GM21528 (cell line): Measurements from ENCODE around the gene EFNA2.
"Not testable (repeated sequence)": the region's sequence is repeated elsewhere in the genome, so short reads cannot be mapped to it uniquely, and the experiment has no call there.

Experiments
- ATAC-seq: cut with Tn5 transposase; IDR thresholded peaks from one replicate; pipeline ENCODE4 v1.9.1; 2021; ENCODE audit warnings: mild to moderate bottlenecking, moderate library complexity; ENCODE audit not compliant: unreplicated experiment, low FRiP score

Gene EFNA2

DNA sequence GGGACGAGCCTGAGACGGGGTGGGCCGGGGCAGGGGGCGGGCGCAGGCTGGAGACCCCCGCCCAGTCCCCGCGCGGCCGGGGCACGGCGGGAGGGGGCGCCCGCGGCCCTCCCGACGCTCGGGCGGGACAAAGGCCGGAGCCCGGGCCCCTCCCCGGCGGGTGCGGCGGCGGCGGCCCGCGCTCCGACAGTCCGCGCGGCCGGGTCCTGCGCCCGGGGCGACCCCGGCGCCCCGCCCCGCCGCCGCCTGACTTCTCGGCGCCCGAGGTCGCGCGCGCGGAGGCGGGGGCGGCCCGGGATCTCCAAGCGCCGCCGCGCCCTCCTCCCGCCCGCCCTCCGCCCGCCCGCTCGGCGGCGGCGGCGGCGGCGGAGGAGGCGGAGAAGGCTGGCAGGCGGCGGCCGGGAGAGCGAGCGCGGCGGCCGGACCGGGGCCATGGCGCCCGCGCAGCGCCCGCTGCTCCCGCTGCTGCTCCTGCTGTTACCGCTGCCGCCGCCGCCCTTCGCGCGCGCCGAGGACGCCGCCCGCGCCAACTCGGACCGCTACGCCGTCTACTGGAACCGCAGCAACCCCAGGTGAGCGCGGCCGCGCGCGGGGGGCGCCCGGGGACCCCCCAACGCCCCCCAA lies at the start of gene EFNA2:
TSS of gene EFNA2 (plus strand) at position 137 of the 624 bp plus-strand sequence. CDS start at position 433, 296 bp downstream.
- no peak for ATAC-seq

DNA sequence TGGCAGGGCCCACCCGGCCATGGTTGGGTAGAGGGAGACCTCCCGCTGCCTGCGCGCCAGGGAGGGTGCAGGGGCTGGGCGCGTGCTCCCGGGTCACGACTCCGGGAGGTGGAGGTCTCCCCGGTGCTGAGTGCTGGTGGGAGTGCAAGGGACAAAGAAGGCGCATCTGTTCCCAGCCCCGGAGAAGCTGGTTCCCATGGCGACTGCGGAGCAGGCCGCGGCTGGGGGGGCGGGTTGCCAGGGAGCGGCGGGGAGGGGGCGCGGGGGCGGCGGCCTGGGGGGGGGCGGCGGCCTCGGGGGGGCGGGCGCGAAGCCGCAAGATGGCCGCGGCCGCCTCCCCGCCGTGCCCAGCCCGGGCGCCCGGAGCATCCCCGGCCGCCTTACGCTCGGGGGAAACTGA lies 49.1 kb upstream of the EFNA2 start:
- no peak for ATAC-seq

DNA sequence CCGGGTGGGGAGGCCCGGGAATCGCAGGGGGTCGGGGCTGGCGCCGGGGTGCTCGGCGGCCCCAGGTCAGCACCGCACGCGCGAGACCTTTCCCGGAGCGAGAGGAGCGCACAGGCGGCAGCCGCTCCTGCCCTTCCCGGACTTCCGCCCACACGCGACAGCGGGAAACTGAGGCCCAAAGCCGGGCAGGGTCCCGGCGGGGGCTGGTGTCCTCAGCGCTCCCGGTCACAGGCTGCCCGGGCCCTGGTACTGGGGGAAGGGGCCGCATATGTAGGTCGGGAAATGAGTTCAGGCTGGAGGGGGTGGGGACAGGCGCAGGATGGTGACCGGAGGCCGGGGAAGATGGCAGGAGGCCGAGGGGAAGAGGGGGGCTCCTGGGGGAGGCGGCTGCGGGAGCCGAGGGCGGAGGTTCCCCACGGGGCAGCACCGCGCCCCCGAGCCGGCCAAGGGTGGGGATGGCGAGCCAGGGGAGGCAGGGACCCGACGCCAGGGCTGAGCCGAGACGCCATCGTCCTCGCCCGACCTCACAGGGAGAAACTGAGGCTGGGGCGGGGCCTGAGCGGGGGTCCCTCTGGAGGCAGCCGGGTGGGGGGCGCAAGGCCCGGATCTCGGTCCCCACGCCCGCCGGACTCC lies 48.5 kb upstream of the EFNA2 start:
- no peak for ATAC-seq

DNA sequence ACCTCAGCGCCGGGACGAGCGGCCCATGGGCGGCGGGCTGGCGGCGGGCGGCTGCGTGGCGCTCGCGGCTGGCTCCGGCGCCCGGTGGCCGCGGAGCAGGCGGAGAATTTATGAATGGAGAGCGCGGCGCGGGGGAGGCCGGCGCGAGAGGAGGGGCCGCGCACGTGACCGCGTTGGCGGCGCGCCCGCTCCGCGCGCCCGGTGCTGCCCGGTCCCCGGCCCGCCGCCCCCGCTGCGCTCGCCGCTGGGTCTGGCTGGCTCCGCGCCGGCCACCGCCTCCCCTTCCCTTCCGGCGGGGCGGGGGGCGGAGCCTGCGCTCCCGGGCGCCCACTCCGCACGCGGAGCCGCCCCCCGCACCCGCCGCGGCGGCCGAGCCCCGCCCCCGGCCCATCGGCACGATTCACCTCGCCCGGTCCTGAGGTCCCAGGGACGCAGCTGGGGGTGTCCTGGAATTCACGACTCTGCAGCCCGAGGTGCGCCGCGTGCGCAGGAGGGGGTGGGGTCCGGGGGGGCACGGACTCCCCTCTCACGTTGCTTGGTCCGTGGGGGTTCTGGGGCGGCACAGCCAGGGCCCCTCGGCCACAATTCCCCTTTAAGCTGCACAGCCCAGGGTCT lies 47.8 kb upstream of the EFNA2 start, which contains the start of gene CBARP:
TSS of gene CBARP (minus strand) at position 252 of the 615 bp plus-strand sequence. CDS start 1,905 bp downstream, outside the sequence.
- no peak for ATAC-seq

DNA sequence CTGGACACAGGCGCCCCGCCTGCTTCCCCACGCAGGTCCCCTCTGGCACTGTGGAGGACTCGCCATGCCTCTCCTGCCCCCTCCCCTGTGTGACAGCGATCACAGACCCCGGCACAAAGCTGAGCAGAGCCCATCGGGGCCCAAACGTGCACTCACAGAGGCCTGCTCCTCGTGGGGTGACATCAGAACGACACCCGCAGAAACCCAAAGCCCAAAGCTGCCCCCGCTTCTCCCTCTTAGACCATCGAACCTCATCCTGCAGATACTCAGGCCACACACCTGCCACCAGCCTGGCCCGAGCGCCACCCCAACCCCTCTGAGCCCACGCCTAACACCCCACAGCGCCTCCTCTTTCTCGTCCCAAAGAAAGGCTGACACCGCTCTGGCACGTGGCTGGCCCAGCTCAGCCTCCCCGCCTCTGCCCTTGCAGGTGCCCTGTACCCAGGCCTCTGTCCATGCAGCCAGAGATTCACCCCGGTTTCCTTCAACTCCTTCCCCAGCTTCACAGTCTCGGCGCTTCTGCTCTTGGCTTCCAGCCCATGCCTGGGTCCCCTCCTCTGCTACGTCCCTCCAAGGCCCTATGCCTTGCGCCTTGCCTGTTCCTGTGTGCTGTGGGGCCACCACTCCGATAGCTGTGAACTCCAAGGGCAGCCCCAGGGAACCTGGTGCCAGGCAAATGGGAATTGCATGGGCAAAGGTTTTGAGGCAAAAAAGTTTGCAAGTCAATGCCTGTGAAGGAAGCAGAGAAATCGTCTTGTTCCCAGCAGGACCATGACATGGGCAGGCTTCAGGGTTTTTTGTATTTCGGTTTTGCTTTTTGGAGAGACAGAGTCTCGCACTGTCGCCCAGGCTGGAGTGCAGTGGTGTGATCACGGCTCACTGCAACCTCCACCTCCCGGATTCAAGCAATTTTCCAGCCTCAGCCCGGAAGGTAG lies 47.0 kb upstream of the EFNA2 start:
- no peak for ATAC-seq

DNA sequence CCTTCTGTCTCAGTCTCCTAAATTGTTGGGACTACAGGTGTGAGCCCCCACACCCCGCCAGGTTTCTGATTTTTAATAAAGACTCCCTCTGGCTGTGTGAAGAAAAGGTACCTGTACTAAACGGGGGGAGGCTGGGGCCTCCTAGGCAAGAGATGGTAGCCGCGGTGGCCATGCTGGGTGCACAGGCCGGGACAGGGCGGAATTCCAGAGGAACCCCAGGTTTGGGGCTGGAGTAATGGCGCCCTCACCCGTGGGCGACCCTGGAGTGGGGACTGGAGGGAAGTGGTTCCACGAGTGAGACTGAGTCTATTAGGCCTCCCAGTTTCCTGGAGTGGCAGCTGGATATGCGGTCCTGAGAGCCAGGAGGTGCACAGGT lies 46.3 kb upstream of the EFNA2 start:
- ATAC-seq: no peak

DNA sequence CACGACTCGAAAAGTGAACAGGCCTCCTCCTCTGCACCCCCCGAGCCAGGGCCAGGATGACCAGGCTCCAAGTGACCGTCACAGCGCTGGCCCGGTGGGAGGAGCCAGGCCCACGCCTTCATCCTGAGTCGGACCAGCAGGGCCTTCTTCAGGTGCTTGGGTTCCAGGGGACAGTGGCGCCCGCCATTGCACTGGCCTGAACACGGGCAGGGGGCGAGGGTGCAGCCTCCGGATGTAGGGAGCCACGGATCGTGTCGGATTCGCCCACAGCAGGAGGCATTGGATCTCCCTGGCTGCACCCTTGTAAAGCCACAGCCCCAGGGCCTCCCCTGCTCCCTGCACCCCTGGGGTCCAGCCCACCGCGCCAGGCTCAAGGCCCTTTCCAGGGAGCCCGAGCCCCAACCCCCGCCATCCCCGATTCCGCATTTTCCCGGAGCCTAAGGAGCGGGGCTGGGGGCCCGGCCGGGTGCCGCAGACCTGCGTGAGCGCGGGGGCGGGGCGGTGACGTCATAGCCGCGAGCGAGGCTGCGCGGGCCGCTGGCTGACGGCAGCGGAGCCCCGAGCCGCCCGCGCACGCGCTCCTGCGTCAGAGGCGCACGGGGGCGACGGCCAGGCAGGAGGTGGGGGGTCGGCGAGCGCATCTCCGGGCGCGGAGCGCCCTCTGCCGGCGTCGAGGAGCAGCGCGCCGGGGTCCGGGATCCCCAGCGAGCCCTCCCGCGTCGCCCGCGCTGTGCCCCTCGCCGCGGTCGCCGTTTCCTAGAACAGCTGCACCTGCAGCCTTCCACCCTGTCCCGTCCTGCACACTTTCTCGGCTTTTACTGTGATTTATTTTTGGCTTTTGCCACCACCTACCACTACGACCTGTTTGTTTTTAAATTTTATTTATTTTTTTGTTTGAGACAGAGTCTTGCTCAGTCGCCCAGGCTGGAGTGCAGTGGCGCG lies 45.6 kb upstream of the EFNA2 start:
- ATAC-seq: peak; percentile 31

DNA sequence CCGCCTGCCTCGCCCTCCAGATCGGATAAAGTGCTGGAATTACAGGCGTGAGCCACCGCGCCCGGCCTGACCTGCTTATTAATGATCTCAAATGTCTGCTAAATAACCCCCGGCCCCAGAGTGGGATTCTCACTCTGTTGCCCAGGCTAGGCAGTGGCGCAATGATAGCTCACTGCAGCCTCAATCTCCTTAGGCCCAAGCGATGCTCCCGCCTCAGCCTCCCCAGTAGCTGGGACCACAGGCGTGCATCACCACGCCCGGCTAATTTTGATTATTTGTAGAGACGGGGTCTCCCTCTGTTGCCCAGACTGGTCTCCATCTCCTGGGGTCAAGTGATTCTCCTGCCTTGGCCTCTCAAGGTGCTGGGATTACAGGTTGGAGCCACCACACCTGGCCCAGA lies 44.7 kb upstream of the EFNA2 start:
- no peak for ATAC-seq

DNA sequence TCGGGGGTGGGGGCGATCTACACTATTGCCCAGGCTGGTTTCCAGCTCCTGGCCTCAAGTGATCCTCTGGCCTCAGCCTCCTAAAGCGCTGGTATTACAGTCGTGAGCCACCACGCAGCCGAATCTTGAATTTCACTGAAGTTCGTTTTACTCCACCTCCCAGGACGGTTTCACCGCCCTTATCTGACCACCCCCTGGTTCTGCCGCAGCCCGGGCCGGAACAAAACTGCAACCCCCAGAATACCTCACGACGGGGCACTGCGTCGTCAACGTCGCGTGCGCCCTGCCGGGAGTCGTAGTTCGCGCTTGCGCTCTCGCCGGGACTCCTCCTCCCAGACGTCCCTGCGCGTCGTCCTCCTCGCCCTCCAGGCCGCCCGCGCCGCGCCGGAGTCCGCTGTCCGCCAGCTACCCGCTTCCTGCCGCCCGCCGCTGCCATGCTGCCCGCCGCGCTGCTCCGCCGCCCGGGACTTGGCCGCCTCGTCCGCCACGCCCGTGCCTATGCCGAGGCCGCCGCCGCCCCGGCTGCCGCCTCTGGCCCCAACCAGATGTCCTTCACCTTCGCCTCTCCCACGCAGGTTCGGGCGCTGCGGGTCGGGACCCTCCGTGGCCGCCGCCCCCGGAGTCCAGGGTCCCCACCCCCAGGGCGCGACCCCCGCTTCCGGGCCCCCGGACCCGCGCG lies 44.1 kb upstream of the EFNA2 start, which contains the start of gene ATP5F1D:
TSS of gene ATP5F1D (plus strand) at position 335 of the 679 bp plus-strand sequence. CDS start at position 435, 100 bp downstream.
- peak; percentile 29 for ATAC-seq

DNA sequence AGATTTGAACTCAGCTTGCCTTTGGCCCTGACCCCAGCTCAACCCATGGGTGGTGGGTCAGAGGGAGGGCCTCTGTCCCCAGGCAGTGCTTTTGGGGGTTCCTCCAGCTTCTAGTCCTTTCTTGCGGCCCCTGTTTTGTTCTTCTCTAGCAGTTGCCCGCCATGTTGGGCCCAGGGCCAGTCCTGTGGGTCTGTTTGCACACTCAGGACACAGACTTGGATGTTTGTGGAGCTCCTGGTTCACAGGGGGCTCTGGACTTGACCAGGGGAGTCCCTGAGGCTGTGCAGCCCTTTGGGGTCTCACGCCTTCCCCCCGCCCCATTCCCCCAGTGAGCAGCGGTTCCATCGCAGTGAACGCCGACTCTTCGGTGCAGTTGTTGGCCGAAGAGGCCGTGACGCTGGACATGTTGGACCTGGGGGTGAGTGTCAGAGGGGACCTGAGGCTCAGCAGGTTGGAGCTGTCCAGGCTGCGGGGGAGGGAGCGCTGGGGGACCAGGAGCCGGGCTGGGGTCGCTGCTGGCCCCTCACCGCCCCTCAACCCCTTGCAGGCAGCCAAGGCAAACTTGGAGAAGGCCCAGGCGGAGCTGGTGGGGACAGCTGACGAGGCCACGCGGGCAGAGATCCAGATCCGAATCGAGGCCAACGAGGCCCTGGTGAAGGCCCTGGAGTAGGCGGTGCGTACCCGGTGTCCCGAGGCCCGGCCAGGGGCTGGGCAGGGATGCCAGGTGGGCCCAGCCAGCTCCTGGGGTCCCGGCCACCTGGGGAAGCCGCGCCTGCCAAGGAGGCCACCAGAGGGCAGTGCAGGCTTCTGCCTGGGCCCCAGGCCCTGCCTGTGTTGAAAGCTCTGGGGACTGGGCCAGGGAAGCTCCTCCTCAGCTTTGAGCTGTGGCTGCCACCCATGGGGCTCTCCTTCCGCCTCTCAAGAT lies 41.6 kb upstream of the EFNA2 start:
- no peak for ATAC-seq

DNA sequence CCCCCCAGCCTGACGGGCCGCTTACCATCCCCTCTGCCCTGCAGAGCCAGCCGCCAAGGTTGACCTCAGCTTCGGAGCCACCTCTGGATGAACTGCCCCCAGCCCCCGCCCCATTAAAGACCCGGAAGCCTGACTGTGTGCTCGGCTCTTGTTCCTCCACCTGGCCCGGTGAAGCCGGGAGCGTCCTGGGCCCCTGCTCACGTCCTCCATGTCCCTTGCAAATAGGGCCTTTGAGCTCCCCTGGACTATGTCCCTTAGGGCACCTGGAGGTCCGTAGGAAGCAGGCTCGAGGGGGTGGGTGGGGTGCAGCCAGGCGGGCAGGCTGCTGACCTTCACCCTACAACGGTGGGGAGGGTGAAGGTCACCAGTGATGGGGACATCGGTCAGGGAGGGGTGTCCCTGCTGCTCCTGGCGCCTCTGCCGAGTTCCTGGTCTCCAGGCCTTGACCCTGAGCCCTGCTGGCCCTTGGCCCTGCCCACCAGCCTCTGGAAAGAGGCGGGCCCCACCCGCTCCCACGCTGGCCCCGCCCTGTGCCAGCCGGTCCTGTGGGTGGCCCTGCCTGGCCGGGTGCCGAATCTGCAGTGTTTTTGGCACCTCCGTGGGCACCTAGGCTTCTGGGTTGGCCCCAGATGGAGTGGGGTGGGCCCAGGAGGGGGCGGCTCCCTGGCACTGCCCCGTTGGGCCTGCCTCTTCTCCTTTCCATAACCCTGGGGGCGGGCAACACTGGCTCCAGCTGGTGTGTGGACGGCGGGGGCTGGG lies 40.8 kb upstream of the EFNA2 start:
- no peak for ATAC-seq

DNA sequence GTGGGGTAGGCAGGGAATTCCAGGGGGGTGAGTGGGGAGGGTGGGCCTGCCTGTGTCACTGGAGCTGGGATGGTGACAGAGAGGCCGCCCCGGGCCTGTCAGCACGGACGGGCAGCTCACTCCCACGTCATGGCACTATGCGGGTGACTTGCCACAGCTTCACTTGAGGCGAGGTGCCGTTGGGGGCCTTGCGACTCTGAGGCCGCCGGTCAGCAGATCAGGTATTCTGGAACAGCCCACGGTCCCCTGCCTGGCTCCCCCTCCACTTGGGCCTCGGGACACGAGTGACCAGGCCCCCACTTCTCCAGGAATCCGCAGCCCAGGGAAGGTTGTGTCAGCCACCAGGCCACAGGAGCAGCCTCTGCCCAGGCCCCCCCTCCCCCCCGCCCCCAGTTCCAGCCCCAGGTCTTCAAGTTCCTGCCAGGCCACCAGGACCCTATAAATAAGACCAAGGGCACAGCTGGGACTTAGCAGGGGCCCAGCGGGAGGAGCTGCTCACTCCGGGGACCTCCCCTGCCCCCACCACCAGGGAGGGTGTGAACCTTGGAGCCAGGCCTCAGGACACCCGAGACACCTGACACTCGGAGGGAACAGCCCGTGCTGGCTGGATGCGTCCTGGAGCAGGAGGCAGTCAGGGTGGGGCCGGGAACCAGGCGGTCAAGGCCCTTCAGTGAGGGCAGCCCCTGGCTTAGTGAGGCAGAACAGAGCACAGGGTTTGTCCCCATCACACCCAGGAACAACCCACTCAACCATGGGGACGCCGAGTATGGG lies 40.0 kb upstream of the EFNA2 start:
- ATAC-seq: no peak

DNA sequence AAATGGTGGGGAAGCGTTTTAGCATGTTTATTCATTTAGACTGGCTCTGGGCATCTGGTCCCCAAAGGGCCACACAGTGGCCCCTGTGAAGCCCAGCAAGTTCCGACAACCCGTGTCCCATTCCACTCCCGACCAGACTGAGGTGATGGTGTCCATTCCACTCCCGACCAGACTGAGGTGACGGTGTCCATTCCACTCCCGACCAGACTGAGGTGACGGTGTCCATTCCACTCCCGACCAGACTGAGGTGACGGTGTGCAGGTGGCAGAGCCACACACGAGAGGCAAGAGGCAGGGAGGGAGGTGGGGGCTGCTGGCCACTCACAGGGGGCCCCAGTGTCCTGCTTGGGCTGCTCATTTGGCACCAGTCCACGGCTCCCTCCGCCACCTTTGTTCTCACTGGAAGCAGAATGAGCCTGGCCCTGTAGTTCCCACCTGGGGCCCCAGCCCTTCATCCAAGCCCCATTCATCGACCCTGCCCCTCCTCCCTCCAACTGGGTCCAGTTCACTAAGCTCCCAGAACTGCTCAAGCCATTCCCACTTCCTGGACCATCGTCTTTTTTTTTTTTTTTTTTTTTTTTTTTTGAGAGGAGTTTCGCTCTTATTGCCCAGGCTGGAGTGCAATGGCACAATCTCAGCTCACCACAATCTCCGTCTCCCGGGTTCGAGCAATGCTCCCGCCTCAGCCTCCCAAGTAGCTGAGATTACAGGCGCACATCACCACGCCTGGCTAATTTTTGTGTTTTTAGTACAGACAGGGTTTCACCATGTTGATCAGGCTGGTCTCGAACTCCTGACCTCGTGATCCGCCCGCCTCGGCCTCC lies 39.2 kb upstream of the EFNA2 start:
- ATAC-seq: not testable (repeated sequence)

DNA sequence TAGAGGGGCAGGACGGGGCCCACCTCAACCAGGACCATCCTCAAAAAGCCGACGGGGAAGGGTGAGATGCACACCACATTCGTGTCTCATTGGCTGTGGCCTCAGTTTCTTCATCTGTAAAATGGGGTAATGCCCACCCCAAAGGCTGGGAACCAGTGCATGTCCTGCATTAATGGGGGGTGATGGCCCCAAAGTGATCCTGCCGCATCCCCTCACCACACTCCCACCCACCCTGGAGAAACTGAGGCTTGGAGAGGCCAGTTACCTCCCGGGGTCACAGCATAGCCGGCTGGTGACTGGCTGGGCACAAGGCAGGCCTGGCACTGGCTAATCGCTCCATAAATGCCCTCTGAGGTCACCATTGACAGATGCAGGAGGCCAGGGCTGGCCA lies 37.9 kb upstream of the EFNA2 start:
- no peak for ATAC-seq

DNA sequence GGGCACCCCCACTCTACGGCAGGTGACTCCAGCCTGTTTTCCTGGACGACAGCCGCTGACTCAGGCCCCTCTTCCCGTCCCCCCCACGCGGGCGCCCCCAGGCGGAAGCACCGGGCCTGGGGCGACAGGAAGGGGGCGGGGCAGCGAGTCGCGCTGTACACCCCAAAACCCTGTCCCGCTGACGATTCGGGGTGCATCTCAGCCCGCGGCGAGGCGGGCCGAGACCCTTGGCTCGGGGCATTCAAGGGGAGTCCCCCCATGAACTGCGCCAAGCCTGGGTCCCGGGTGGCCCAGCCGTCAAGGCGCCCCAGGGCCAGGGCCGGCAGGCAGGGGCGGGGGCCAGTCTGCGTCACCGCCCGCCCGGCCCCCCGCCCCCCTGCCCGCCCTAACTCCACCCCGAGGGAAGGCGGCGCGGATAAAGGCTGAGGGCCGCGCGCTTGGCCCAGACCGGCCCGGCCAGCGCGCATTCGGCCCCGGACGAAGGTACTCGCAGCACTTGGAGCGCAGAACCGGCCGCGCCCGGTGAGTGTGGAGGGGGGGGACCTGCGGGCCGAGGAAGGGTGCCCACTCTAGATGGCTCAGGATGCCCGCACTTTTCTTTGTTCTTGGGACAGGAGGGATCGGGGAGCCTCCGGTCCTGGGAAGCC lies 37.4 kb upstream of the EFNA2 start, which contains the start of gene MIDN:
TSS of gene MIDN (plus strand) at position 445 of the 647 bp plus-strand sequence. CDS start 1,714 bp downstream, outside the sequence.
- peak; percentile 7 for ATAC-seq
